Right lobe of liver (tissue), 4 donors: ENCODE data around the gene LAMB3.
A peak's percentile ranks its signal among the peaks of the same experiment; 100 is the strongest.

Experiments used
- CTCF ChIP-seq, 4 donors: fragments of 200-600 bp in 3 of 4; fragments of 450-650 bp in 1 of 4; IDR thresholded peaks; one replicate each; pipeline versions ENCODE4 v1.5.1 to v1.8.0; 2016 to 2022; ENCODE audit warnings: antibody characterized with exemption in 4 of 4, mild to moderate bottlenecking in 2 of 4
- POLR2A ChIP-seq: fragments of 450-650 bp; IDR thresholded peaks from one replicate; pipeline ENCODE4 v1.6.1; 2017; ENCODE audit warnings: antibody characterized with exemption, mild to moderate bottlenecking
- donor health status: DM: no; HTN: no; CAD: no.
- donor health status: DM: no; HTN: no; CAD: no.
- donor health status: DM: no; HTN: yes; CAD: no.

- TF ChIP-seq CTCF (IDR thresholded peaks at IDR 0.05) (no peak), POLR2A (peak; percentile 84)
Observed at GRCh38 chr1:209675565-209676154, 23.4 kb upstream of the LAMB3 start.
